ENCODE measurements around the gene ATP9A.

- TF ChIP-seq EP300 (IDR thresholded peaks at IDR 0.05) = no peak
- TF ChIP-seq CTCF (IDR thresholded peaks at IDR 0.05) = no peak
- TF ChIP-seq POLR2A (IDR thresholded peaks at IDR 0.05) = no peak
These were observed 133.9 kb downstream of the ATP9A start for GRCh38 chr20:51634257-51634656.

All from tibial nerve (tissue), 4 donors.